NT2/D1 (cell line): ENCODE data around the gene NF1.
A peak's percentile ranks its signal among the peaks of the same experiment; 100 is the strongest.
"Not testable (repeated sequence)": the region's sequence is repeated elsewhere in the genome, so short reads cannot be mapped to it uniquely, and the experiment has no call there.

ENCODE experiments used
- DNase-seq: peaks from one replicate; pipeline ENCODE4 v3.0.0-alpha.2; 2011; ENCODE audit warnings: low read depth, low spot score
- H3K27me3 ChIP-seq: 2 replicates; pipeline ENCODE4 v1.6.0; 2011; ENCODE audit warnings: mild to moderate bottlenecking; ENCODE audit not compliant: insufficient read length, insufficient read depth
- H3K36me3 ChIP-seq: 2 replicates; pipeline ENCODE4 v1.6.1; 2011; ENCODE audit warnings: mild to moderate bottlenecking, low read length, mixed read lengths; ENCODE audit not compliant: insufficient read depth, insufficient read length
- H3K4me1 ChIP-seq: 2 replicates; pipeline ENCODE4 v1.5.1; 2011; ENCODE audit not compliant: insufficient read depth, insufficient read length
- H3K4me3 ChIP-seq: 2 replicates; pipeline ENCODE4 v1.5.1; 2011; ENCODE audit warnings: low read depth; ENCODE audit not compliant: insufficient read length
- H3K9ac ChIP-seq: 2 replicates; pipeline ENCODE4 v1.6.0; 2011; ENCODE audit warnings: low read depth; ENCODE audit not compliant: insufficient read length
- H3K9me3 ChIP-seq: 2 replicates; pipeline ENCODE4 v1.5.1; 2011; ENCODE audit warnings: mild to moderate bottlenecking, low read length; ENCODE audit not compliant: insufficient read depth
- SUZ12 ChIP-seq: IDR thresholded peaks from 2 replicates; pipeline ENCODE4 v1.6.1; 2011; ENCODE audit not compliant: insufficient read length, insufficient read depth; ENCODE audit errors: extremely low read depth
- YY1 ChIP-seq: IDR thresholded peaks from 2 replicates; pipeline ENCODE4 v1.6.1; 2011; ENCODE audit not compliant: insufficient read length, insufficient read depth
- ZNF274 ChIP-seq: IDR thresholded peaks from 2 replicates; pipeline ENCODE4 v1.6.1; 2011; ENCODE audit warnings: mild to moderate bottlenecking, low read depth, low read length

NF1 gene

DNA sequence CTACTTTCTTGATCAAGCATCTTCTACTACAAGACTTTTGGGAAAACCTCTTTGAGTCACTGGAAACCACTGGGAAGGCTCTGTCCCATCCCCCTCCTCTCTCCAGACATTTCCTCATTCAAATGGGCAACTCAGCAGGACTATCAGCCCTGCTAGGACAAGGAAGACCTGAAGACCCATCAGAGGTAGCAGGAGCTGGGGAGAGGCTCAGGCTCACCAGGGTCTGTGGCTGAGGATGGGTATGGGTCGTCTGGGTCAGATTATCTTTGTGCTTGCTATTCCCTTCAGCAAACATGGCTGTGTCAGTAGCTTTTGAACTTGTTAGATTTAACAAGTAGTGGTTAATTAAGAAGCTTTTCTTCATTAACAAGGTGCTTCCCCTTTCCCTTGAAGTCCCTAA lies 15.0 kb upstream of the NF1 start:
- H3K9ac ChIP-seq = no peak overlapping the region
- H3K36me3 ChIP-seq = no peaks in the 10 kb centered on the region
- no peak for TF ChIP-seq YY1
- TF ChIP-seq ZNF274 = no peak
- TF ChIP-seq SUZ12 = no peak
- no peak for DNase-seq
- no peaks in the 10 kb centered on the region for H3K27me3 ChIP-seq
- no peaks in the 10 kb centered on the region for H3K9me3 ChIP-seq
- no peak overlapping the region for H3K4me3 ChIP-seq
- peaks cover 4% of the 10 kb centered on the region for H3K4me1 ChIP-seq

DNA sequence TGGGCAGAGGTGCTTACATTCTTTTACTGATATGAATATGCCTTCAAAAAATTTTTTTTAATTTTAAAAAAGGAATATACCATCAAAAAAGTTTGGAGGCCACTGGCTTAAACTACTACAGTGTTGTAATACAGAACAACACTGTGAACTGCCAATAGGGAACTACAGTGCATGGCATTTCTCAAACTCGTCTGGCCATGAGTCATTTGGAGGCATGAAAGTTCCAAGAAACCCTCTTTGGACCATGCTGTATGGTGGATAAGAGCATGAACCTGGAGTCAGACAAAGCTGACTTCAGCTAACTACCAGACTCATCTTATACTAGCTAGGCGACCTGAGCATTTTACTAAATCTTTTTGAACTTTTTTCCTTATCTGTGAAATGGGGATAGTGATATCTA lies 9.2 kb upstream of the NF1 start:
- no peak for TF ChIP-seq SUZ12
- no peak for TF ChIP-seq ZNF274
- TF ChIP-seq YY1 = no peak
- H3K36me3 ChIP-seq = peaks cover 3% of the 10 kb centered on the region
- H3K4me3 ChIP-seq = no peak overlapping the region
- H3K4me1 ChIP-seq = no peaks in the 10 kb centered on the region
- no peaks in the 10 kb centered on the region for H3K9me3 ChIP-seq
- H3K9ac ChIP-seq = no peak overlapping the region
- H3K27me3 ChIP-seq = no peaks in the 10 kb centered on the region
- no peak for DNase-seq

DNA sequence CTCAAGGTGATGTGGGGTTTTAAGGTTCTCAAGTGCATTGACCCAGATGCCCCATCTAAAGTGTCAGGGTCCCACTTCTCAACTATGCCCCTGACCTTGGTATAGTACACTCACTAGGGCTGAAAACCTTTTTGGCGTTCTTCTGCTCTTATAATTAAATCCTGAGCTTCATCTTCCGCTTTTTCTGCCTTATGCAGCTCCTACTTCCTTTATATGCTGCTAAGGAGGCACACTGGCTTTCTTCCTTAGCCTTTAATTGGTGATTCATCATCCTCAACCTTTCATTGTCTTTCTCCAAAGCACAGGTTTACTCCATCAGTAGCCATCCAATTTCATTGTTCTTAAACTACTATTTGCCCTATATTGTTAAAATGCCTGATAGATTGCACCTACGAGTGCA lies 5.3 kb upstream of the NF1 start:
- Histone ChIP-seq H3K4me1 (no peaks in the 10 kb centered on the region), H3K27me3 (no peaks in the 10 kb centered on the region), H3K4me3 (no peak overlapping the region), H3K9ac (no peak overlapping the region), H3K36me3 (peaks cover 8% of the 10 kb centered on the region), H3K9me3 (no peaks in the 10 kb centered on the region)
- TF ChIP-seq SUZ12 = no peak
- TF ChIP-seq ZNF274 = no peak
- TF ChIP-seq YY1 = no peak
- no peak for DNase-seq

DNA sequence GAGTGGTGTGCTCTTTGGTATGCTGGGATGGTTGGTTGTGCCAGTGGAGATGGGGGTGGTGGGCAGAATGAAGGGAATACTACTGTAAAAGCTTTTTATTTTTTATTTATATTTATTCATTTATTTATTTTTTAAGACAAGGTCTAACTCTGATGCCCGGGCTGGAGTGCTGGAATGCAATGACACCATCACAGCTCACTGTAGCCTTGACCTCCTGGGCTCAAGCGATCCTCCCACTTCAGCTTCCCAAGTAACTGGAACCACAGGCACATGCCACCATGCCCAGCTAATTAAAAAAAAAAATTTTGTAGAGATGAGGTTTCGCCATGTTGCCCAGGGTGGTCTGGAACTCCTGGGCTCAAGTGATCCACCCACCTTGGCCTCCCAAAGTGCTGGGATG lies 4.1 kb upstream of the NF1 start:
- H3K36me3 ChIP-seq, H3K27me3 ChIP-seq, H3K9ac ChIP-seq, DNase-seq, H3K9me3 ChIP-seq, H3K4me1 ChIP-seq, H3K4me3 ChIP-seq: not testable (repeated sequence)

DNA sequence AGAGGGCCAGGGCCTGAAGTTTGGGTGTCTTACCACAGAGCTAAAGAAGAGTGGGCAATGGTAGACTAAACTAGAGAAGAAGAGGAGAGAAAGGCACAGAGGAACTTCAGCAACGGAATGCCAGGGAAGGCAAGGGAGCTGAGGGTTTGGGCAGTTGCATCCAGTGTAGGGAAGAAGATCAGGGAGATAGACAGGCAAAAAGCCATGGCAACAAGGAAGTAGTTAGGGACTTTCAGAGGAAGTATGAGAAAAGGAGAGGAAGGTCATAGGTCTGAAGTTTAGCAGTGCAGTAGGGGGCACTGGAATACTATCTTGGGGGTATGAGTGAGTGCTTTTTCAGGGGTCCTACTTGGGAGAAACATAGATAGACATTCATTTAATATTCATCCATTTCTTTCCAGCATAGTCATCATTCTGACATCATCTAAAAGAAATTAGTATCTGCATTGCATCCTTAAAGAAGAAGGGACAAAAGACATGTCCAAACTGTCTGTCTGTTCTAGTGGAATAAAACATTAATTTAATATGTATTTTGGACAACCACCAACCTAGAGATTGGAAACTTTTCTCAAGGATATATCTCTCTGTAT lies 2.2 kb upstream of the NF1 start:
- Histone ChIP-seq H3K4me3 (no peak overlapping the region), H3K9me3 (no peaks in the 10 kb centered on the region), H3K36me3 (peaks cover 8% of the 10 kb centered on the region), H3K4me1 (no peaks in the 10 kb centered on the region), H3K27me3 (no peaks in the 10 kb centered on the region), H3K9ac (no peak overlapping the region)
- DNase-seq = no peak
- TF ChIP-seq SUZ12 (no peak), ZNF274 (no peak), YY1 (no peak)

DNA sequence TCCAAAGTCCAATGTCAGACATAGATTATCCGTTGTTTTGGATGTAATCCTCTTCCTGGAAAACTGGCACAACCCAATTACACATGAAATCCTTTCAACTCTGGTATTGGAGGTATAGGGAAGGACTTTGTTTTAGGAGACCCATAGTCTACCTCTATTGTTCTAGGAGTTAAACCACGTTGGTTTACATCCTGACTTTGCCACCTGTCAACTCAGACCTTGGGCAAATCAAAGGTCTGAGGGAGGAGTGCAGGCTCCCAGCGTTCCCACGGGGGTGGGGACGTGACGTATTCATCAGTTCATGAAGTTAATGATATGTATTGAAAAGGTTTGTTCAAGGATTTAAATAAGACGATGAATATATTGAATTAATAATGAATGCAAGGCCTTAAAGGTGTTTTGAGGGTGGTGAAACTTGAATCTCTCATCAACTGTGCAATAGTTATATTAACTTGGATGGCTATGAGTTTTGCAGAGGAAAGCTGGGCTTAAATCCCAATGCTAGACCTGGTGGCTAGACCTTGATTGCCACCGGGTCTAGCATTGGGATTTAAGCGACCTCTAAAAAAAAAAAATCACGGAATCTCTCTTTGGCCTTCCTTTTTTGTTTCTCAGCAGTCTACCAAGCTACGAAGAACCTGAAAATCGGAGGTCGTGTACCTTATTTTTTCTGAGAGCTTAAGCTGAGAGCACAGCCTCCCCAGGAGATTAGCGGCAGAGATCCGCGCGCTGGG lies 744 bp upstream of the NF1 start:
- DNase-seq = no peak
- peak overlapping the region; percentile 24 for H3K9ac ChIP-seq

DNA sequence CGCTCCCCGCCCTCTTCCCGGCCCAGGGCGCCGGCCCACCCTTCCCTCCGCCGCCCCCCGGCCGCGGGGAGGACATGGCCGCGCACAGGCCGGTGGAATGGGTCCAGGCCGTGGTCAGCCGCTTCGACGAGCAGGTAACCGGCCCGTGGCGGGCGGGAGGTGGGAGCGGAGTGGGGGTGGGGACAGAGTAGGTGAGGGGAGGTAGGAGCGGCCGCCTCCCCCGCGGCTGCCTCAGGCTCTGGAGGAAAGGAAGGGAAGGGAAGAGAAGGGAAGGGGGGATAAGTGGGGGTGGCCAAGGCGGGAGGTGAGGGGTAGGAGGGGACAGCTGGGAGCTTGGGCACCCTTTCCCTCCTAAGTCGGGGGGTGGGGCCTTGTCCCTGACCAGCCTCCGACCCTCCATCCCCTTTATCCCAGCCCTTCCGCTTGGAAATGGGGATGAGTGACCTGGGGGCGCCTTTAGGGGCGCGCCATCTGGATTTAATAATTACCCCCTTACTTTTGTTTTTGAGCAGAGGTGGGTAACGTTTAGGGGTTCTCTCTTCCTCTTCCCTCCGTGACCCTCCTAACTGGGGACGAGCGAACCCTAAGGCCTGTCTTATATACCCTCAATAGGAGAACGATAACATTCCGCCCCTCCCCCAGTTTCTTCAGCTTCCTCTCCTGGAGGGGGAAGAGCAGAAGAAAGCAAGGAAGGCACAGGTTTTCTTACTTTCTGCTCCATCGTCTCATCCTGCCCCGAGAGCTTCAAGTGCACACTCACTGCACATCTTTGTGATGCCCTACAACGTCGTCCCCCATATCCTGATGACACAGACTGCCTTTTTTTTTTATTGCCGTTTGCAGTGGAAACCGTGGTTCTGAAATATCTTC lies 694 bp downstream of the NF1 start:
- Histone ChIP-seq H3K9me3 (no peaks in the 10 kb centered on the region), H3K27me3 (no peaks in the 10 kb centered on the region), H3K9ac (peak overlapping the region; percentile 69), H3K4me3 (peak overlapping the region; percentile 66), H3K4me1 (no peaks in the 10 kb centered on the region), H3K36me3 (peaks cover 5% of the 10 kb centered on the region)
- DNase-seq = peak; percentile 39
- TF ChIP-seq SUZ12 (no peak), YY1 (no peak), ZNF274 (no peak)

More for the DNA sequence above, 744 bp upstream of the NF1 start:
- Histone ChIP-seq H3K36me3 (peaks cover 8% of the 10 kb centered on the region), H3K4me1 (no peaks in the 10 kb centered on the region), H3K9me3 (no peaks in the 10 kb centered on the region), H3K27me3 (no peaks in the 10 kb centered on the region), H3K4me3 (peak overlapping the region; percentile 5)
- no peak for TF ChIP-seq YY1
